ENCODE measurements around the gene GPX4. TPM values are rescaled to one million over a fixed set of nuclear protein-coding genes. Genes with fewer than 3 reads are reported as not detected.

Gene GPX4
- total RNA-seq, 1 donor from 2014 or later: 920 TPM

DNA sequence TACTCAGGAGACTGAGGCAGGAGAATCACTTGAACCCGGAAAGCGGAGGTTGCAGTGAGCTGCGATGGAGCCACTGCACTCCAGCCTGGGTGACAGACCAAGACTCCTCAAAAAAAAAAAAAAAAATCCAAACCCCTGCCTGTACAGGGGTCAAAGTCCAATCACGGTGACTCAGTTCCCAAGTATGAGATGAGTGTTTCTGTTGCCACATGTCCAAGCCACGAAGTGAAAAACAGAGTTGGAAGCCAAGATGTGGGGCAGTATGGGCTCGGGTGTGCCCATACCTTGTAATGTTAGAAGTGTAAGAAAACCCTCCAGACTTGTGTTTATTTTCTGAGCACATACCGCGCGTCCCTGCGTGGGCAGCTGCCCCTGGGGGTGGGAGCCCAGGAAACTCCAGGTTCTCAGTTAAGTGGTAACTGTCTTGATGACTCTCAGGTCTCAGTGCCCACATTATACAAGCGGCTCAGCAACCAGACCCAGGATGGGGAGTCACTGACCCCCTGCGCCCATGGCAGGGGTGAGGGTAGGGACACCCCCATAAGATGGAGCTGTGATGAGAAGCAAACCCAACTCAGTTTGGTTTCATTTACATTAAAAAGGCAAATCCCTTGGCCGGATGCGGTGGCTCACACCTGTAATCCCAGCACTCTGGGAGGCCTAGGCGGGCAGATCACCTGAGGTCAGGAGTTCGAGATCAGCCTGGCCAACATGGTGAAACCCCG lies 1.2 kb upstream of the GPX4 start:
- DNase-seq (ENCODE audit: low spot score): no peak

DNA sequence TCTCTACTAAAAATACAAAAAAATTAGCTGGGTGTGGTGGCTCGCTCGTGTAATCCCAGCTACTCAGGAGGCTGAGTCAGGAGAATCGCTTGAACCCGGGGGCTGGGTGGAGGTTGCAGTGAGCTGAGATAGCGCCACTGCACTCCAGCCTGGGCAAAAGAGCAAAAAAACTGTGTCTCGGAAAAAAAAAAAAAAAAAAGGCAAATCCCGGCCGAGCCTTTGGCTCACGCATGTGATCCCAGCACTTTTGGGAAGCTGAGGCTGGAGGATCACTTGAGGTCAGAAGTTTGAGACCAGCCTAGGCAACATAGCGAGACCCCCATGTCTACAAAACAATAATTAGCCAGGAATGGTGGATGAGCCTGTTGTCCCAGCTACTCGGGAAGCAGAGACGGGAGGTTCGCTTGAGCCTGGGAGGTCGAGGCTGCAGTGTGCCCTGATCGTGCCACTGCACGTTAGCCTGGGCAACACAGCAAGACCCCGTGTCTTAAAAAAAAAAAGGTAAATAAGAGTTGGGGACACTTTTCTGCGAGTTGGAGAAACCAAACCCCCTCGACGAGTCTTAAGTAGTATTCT lies 574 bp upstream of the GPX4 start:
- no peak for DNase-seq (ENCODE audit: low spot score)

DNA sequence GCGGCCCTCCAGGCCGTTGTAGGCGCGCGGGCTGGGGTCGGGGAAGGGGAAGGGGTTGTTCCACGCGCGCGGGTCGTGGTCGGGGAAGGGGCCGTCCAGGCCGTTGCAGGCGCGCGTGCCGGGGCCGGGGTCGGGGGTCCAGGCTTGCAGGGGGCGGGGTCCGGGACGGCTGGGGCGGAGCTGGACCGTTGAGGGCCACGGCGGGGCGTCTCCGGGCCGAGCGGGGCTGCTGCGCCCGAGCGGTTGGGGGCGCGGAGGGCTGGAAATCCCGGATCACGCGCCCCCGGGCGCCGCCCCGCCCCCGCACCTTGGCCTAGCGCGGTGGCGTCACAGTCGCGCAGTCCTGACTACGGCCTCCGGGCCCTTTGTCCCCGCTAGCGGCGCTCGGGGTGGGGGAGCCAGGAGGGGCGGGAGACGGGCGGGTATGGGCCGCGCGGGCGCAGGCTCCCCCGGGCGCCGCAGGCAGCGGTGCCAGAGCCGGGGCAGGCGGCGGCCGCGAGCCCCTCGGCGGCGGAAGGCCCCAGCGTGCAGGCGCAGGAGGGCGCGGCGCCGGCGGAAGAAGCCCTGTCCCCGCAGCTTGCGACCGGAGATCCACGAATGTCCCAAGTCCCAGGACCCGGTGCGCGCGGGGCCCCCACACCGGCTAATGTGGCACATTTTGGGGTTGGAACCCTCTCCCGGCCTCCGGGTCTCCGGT lies 665 bp downstream of the GPX4 start:
- peak; percentile 95 for DNase-seq (ENCODE audit: low spot score)

DNA sequence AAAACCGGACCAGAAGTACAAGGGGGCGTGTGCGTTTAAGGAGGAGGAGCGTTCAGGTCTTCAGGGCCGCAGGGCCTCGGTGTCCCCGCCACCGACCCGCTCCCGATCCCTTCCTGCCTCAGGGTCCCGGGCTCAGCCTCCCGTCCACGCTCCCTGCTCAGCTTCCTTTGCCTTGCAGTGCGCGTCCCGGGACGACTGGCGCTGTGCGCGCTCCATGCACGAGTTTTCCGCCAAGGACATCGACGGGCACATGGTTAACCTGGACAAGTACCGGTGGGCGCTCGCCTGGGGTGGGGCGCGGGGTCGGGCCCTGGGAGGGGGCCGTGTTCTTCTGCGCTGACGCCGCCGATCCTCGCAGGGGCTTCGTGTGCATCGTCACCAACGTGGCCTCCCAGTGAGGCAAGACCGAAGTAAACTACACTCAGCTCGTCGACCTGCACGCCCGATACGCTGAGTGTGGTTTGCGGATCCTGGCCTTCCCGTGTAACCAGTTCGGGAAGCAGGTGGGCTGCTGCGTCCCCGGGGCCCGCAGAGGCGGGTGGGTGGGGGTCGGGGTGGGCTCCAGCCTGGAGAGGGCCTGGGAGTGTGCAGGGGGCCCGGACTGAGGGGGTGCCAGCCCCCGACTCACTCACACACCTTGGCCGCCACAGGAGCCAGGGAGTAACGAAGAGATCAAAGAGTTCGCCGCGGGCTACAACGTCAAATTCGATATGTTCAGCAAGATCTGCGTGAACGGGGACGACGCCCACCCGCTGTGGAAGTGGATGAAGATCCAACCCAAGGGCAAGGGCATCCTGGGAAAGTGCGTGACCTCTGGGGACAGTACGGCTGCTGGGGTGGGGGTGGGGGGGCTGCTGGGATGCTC lies 1.4 kb downstream of the GPX4 start:
- no peak for DNase-seq (ENCODE audit: low spot score)

DNA sequence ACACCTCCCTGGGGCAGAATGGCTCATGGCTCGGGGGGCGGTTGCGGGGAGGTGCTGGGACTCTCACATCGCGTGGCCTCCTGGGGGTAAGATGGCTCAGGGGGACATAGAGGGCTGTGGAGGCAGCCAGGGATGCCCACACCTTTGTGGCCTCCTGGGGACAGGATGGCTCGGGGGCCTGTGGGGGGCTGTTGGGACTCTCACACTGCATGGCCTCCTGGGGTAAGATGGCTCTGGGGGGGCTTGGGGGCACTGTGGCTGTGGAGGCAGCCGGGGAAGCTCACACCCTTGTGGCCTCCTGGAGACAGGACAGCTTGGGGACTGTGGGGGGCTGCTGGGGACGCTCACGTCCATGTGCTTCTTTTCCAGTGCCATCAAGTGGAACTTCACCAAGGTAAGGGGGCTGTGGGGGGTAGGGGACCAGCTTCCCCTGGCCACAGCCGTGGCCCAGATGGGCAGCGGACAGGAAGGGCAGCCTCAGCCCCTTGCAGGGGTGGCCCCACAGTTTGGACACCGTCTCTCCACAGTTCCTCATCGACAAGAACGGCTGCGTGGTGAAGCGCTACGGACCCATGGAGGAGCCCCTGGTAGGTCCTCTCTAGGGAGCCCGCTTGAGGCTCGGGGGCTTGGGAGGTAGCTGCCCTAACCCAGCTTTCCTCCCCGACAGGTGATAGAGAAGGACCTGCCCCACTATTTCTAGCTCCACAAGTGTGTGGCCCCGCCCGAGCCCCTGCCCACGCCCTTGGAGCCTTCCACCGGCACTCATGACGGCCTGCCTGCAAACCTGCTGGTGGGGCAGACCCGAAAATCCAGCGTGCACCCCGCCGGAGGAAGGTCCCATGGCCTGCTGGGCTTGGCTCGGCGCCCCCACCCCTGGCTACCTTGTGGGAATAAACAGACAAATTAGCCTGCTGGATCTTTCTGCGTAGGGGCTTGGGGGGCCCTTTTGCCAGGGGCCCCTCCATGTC lies 2.4 kb downstream of the GPX4 start:
- no peak for DNase-seq (ENCODE audit: low spot score)

DNA sequence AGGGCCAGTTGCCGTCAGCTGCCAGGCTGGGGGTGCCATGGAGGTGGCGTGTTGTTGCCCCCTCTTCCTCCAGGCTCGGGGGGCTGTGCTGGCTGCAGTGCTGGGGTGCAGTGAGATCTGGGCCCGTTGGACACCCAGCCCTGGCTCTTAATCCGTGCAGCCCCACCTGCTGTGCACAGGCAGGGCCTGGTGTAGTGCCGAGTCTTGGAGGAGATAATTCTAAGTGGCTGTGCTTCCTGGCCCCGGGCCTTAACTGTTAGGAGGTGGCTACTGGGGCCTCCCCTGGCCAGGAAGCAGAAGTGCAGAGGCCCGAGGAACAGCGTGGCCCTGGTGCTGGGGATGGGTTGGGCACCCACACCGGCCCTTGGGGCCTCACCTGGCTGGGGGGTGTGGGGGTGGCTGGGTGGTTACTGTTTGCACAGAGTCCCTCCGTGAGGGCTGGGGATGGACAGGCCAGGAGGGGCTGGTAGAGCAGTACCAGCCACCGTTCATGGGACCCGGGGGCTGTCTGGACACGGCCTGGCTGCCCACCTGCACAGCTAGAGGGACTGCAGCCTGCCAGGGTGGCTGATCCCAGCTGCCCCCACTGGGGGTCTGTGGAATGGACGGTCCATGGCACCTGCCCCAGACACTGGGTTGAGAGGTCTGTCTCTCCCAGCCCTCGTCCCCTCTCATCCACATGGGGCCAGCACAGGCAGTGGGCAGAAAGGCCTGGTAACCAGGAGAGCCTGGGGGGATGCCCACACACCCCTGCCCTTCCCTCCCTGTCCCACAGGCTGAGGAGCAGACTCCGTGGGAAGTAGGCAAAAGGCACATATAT lies 3.3 kb downstream of the GPX4 start:
- no peak for DNase-seq (ENCODE audit: low spot score)

DNA sequence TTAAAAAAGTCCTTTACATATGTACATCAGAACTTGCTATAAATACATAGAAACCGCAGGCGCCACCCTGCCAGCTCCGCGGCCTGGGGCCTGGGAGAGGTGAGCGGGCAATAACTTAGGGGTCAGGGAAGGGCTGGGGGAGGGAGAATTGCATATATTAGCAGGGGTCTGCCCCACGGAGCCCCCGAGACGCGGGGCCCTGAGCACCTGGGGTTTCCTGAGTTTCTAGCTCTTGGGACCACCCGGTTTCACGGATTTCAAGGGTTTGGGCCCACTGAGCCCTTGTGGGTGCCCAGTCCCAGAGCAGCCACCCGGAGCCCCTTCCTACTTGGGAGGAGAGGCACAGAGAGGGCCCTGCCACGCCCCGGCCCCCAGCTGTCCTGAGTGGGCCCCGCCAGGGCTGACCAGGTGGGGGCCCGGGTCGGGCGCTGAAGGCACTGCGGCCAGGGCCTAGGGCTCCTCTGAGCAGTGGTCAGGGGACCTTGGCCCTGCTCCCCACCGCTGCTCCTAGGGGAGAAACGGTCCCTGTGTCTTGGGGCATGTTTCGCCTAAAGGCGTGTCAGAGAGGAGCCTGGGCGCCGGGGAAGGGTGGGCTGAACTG lies 4.0 kb downstream of the GPX4 start:
- DNase-seq (ENCODE audit: low spot score): no peak

DNA sequence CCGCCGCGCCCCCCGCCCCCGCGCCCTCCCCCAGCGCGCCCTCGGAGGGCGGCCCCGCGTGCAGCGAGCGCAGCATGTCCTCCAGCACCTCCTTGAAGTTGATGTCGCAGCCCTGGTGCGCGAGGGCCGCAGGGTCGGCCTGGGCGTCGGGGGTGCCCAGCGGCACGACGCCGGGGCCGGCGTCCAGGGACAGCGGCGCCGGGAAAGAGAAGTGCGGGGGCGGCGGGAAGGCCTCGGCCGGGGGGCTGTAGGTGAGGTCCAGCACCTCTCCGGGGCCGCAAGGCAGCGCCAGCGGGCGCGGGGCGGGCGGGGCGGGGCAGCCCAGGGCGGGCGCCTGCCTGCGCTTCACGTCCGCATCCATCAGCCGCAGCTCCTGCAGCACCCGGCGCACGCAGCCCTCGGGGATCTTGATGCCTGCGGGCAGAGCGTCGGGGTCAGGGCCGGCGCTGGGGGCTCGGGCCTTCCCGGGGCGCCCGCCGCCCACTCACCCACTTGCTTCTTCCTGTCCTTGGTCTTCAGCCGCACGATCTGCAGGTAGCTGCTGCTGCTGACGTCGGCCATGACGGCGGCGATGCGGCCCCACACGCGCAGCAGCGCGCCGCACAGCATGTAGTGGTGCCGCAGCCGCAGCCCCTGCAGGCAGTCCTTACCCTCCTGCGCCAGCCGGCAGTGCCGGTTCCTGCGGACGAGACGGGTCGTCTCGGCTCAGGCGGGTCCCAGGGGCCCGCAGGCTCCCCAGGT lies 4.7 kb downstream of the GPX4 start:
- no peak for DNase-seq (ENCODE audit: low spot score)

DNA sequence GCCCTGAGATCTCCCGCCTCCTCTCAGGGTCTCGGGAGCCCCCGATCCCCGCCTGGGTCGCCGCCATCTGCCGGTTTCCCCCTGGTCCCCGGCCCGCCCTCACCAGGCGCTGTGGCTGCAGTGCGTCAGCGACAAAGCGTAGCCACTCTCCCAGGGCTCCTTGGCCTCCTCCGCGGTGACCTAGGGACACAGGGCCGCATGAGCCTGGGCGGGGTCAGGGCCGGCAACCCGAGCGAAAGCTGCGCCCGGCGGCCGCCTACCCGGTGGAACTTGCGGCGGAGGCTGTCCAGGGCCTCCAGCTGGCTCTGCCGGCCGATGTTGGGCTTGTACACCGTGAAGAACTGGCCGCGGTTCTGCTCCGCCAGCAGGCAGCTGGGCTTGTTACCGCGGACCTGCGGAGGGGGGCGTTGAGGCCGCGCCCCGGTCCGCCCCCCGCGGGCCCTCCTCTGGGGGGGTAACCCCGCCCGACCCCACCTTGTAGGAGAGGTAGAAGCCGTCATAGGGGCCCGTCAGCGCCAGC lies 5.3 kb downstream of the GPX4 start:
- no peak for DNase-seq (ENCODE audit: low spot score)

DNA sequence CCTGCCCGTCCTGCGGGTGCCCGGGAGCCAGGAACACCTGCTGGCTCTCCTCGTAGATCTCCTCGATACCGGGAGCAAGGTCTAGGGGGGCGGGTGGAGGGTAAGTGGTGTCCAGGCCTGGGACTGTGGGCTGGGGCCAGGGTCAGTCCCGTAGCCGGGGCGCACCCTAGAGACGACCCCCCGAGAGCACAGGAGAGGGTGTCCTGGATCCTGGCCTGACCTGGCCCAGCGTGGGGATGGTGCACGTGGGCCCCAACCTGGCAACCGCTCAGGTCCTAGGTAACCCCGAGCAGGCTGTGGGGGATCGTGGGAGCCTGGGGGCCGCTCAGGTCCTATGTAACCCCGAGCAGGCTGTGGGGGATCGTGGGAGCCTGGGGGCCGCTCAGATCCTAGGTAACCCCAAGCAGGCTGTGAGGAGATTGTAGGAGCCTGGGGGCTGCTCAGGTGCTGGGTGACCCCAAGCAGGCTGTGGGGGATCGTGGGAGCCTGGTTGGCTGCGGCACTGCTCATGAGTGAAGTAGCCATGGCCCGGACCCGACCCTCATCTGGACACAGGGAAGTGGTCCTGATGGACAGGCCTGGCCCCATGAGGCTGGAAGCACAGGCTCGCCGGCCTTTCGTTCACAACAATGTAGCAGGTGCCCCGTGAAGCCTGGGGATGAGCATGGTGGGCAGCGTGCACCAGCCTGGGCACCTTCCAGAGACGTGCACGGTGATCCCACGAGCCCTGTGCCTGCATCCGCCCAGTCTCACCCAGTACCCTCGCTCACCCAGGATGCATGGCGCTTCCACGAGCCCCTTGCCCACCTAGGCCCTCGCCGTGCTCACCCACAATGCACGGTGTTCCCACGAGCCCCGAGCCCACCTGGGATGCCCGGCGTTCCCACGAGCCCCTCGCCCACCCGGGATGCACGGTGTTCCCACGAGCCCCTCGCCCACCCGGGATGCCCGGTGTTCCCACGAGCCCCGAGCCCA lies 6.2 kb downstream of the GPX4 start:
- no peak for DNase-seq (ENCODE audit: low spot score)

DNA sequence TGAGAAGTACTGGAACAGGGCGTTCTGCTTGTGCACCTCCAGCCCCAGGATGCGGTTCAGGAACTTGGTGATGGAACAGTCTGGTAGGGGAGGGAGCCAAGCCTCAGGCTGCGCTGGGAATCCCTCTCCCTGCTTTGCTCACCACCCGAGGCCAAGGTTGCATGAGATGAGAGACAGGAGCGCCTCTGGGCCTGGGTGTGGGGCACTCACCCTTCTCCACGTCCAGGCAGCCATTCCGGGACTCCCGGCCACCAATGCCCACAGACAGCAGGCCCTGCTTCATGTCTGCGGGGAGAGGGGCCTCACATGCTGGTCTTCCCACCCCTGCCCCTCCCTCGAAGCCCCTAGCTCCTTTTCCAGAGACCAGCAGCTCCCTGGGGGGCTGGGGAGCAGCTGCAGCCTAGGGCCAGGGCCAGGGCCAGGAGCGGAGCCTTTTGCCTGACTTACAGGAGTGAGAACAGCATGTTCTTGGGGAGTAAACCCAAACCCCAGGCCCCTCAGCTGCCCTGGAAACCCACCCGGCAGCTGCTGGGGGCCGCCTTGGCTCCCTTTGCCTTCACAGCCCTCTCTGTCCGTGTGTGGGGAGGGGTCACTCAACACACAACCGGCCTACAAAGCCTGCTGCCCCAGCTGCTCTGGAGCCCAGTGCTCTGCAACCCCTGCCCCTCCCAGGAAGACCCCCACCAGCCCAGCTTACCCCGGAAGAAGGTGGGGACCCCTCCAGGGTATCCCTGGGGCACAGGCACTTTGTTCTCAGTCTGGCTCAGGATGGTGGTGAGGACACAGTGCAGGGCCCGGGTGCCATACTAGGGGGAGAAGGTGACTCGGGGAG lies 7.2 kb downstream of the GPX4 start:
- DNase-seq (ENCODE audit: low spot score): no peak

DNA sequence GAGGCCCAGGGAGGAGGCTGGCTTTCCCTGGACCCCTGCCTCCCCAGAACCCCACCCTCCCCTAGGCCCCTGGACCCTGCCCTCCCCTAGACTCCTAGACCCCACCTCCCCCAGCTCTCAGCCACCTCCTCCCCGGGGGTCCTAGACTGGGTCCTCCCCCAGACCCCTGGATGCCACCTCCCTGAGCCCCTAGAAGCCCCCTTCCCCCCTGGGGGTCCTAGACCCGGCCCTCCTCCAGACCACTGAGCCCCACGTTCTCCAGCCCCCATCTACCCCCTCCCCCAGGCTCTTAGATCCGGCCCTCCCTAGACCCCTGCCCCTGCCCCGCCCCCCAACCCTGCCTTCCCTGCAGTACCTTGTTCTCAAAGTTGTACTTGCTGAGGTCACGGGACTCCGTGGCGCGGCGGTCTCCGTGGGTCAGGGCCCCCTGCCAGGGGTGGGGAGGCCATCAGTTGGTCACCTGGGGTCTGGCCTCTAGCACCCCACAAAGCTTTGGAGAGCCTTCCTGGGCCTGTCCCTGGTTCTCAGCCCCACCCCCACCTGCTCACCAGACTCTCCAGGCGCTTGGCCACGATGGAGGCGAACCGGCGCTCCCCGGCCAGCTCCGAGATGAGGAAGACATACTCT lies 8.0 kb downstream of the GPX4 start:
- no peak for DNase-seq (ENCODE audit: low spot score)

DNA sequence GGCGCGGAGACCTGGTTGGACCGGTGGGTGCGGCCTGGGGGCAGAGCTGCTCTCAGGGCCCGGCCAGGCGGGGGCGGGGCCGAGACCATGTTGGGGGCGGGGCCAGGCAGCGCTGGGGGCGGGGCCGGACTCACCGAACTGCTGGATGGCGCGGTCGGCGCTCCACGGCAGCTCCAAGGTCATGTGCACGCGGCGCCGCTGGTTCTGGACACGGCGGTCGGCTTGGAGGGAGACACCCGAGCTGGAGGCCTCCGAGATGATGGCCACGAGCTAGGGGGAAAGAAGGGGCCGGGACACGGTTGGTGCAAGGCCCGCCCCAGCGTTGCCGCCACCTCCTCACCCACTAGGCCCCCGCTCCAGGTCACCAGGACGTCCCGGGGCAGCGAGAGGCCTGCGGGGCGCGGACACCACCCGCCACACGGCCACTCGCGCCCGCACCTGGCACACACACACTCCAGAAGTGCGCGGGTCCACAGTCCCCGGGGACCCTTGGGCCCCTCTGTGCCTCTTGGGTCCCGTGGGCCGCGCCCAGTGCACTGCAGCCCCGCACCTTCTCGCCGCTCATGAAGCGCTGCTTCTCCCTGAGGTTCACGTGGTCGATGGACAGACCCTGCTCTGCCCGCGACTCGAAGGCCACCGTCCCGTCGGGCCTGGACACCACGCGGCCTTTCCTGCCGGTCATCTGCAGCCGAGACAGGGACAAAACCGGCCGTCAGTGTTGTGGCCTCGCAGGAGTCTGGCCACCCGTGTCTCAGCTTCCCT lies 8.7 kb downstream of the GPX4 start:
- DNase-seq (ENCODE audit: low spot score): no peak

DNA sequence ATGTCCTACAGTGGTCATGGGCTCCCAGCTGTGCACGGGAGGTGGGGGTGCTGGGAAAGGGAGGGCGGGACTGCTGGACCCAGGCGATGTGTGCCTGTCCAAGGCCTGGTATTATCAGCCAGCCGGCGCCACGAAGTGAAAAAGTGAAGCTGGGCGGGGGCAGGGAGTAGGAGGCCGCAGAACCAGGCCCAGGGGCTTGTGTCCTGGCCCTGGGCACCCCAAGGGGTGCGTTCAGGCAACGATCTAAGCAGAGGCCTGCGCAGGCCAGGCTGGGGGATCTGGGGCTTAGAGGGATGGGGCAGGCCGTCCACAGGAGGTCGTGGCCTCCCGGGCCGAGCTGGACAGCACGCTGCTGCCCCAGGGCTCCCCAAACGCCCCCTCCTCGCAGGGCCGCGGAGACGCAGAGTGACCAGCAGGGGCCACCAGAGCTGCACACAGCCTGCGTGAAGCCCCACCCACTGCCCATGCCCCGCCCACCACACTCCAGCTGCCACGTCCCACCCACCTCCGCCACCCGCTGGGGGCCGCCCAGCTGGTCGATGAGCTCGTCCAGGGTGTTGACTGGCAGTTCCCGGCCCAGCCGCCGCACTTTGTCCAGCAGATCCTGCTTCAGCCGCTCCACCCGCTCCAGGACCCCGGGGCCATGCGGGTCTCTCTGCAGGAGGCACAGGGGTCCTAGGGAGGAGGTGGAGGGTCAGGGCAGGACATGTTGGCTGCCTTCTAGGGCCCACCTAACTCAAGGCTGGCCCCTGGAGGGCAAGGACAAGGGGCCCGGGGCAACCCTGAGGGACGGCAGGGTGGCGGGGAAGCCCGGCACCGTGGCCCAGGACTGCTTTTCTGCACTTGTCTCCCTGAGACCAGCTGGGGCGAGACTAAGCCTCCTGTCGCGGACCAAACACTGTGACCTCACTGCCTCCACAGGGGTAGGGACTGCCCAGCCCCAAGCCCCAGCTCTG lies 9.5 kb downstream of the GPX4 start:
- DNase-seq (ENCODE audit: low spot score): peak; percentile 98
